NK-92 treated with Interleukin-12 subunit alpha and Interleukin-12 subunit beta, amount 100 ng/mL, for 24 hours (cell line): Measurements from ENCODE around the gene ZNF311.
"Not testable (repeated sequence)": the region's sequence is repeated elsewhere in the genome, so short reads cannot be mapped to it uniquely, and the experiment has no call there.

Experiments used
- DNase-seq: peaks from one replicate; lab custom pipeline; 2025; lab: John Stamatoyannopoulos, UW

Gene ZNF311

DNA sequence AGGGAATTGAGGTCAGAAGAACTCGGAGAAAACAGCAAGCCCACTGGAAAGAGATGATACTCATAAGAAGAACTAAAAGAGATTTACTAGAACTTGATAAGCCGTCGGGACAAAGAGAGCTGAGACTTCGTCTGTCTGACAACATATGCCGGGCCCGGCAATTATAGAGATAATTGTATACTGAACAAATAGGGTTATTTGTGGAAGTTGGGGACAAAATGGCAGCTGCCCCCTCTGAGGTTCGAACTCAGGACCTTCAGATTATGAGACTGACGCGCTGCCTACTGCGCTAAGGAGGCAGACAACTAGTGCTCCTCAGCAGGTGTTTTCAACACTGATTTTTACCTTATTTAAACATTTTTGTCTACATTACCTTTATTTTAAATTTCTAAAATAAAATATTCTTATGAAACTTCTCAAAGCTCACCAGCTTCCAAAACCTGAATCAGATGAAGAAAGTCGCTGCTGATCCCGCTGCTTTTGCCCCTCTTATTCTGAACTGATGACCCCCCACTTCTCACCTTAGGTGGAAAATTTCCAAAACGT lies 52.0 kb downstream of the ZNF311 start:
- DNase-seq = peak; percentile 20

DNA sequence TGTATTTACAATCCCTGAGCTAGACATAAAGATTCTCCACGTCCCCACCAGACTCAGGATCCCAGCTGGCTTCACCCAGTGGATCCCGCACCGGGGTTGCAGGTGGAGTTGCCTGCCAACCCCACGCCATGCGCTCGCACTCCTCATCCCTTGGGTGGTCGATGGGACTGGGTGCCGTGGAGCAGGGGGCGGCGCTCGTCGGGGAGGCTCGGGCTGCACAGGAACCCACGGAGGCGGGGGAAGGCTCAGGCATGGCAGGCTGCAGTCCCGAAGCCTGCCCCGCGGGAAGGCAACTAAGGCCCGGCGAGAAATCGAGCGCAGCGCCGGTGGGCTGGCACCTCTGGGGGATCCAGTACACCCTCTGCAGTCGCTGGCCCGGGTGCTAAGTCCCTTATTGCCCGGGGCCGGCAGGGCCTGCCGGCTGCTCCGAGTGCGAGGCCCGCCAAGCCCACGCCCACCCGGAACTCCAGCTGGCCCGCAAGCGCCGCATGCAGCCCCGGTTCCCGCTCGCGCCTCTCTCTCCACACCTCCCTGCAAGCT lies 55.4 kb downstream of the ZNF311 start:
- not testable (repeated sequence) for DNase-seq

DNA sequence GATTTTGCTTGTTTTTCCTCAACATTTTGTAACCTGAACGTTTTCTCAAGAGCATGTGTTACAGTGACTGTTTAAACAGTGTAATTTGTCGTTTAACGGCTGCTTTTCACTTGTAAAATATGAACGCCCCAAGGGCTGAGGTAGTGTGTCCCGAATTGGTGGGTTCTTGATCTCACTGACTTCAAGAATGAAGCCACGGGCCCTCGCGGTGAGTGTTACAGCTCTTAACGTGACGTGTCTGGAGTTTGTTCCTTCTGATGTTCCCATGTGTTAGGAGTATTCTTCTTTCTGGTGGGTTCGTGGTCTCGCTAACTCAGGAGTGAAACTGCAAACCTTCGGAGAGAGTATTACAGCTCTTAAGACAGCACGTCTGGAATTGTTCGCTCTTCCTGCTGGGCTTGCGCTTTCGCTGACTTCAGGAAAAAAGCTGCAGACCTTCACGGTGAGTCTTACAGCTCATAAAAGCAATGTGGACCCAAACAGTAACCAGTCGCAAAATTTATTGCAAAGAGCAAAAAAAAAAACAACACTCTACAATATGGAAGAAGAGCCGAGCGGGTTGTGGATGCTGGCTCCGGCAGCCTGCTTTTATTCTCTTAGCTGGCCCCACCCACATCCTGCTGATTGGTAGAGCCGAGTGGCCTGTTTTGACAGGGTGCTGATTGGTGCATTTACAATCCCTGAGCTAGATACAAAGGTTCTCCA lies 56.2 kb downstream of the ZNF311 start:
- DNase-seq = no peak

DNA sequence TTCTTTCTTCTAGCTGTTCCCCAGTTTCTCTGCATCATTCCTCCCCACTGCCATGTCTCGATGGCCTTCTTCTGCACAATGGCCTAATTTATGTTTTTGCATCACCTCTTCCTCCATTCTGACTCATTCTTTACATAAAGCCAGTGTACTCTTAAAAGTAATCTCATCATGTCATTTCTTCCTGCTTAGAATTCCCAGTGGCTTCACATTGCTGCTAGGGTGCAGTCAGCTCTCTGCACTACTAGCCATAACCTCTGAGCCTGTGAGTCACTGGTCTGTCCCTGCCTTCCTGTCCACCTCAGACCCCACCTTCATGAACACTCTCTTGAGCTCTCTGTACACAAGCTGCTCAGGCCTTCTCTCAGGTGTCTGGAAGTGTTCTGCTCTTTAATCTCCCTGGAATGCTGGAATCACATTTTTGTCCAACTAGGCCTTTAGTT lies 57.3 kb downstream of the ZNF311 start:
- no peak for DNase-seq

DNA sequence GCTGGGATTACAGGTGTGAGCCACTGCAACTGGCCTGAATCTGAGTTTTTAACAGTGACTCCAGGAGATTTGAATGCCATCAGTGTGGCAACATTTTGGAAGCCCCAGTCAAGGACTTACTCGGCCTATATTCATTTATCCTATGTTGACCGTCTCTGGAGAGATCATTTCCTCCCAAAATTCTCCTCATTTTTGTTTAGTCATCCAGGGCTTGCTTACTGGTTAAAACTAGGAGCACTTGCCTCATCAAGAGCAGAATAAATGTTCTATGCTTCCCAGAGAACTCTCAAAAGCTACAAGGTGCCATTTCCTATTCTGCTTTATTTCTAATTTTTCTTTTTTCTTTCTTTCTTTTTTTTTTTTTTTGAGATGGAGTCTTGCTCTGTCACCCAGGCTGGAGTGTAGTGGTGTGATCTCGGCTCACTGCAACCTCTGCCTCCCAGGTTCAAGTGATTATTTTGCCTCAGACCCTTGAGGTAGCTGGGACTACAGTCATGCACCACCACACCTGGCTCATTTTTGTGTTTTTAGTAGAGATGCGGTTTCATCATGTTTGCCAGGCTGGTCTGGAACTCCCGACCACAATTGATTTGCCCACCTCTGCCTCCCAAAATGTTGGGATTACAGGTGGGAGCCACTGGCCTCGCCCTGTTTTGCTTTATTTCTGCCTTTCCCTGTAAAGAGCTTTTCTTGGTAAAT lies 57.9 kb downstream of the ZNF311 start:
- DNase-seq = no peak

DNA sequence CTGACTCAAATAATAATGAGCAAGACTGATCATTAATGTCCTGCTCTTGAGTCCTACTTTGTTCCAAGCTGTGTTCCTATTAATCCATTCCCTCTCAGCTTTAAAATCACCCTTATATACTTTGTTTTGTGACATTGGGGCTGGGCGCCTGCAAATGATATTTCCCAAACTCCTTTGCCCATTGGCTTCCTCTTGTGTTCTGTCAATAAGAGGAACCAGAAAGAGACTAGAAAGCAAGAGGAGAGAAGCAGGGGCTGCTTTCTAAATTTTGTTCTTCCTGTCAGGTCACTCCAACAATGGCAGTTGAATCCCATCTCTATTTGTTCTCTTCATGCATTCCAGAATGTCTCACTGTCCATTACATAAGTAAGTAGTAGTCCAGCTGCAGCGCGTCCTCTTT lies 59.8 kb downstream of the ZNF311 start:
- DNase-seq = no peak
